ENCODE measurements around the gene OSBPL10. TPM values are rescaled to one million over a fixed set of nuclear protein-coding genes. Genes with fewer than 3 reads are reported as not detected.
"Not testable (repeated sequence)": the region's sequence is repeated elsewhere in the genome, so short reads cannot be mapped to it uniquely, and the experiment has no call there.

OSBPL10 gene
- total RNA-seq, 1 experiment from 2014 or later, result 172 TPM

DNA sequence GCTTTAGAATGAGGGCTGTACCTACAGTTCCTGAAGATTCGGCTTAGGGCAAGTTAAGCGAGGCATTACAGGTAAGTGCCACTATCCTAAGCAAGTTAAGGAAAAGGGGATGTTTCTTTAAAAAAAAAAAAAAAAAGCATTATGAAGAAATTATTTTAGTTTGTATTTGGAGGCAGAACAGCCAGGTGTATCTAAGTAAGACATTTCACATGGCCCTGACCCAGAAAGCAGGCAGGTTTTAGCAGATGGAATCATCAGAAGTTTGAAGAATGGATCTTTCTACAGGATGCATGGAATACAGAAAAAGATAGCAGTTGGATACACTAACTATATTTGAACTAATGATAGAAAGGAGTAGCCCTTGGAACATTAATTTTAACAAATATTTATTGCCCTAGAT, 105.6 kb downstream of the OSBPL10 start:
- Mint-ChIP-seq H3K27me3 (ENCODE audit: insufficient read depth, unreplicated experiment) (no peaks in the 10 kb centered on the region), H3K27ac (ENCODE audit: low read depth, unreplicated experiment) (peak overlapping the region; percentile 92), H3K4me1 (ENCODE audit: insufficient read depth, unreplicated experiment) (peaks cover 54% of the 10 kb centered on the region), H3K9me3 (ENCODE audit: unreplicated experiment) (peaks cover 3% of the 10 kb centered on the region), H3K4me3 (ENCODE audit: unreplicated experiment) (peak overlapping the region; percentile 71), H3K36me3 (ENCODE audit: insufficient read depth, unreplicated experiment) (peaks cover 42% of the 10 kb centered on the region)
- TF ChIP-seq, protein P1, sequence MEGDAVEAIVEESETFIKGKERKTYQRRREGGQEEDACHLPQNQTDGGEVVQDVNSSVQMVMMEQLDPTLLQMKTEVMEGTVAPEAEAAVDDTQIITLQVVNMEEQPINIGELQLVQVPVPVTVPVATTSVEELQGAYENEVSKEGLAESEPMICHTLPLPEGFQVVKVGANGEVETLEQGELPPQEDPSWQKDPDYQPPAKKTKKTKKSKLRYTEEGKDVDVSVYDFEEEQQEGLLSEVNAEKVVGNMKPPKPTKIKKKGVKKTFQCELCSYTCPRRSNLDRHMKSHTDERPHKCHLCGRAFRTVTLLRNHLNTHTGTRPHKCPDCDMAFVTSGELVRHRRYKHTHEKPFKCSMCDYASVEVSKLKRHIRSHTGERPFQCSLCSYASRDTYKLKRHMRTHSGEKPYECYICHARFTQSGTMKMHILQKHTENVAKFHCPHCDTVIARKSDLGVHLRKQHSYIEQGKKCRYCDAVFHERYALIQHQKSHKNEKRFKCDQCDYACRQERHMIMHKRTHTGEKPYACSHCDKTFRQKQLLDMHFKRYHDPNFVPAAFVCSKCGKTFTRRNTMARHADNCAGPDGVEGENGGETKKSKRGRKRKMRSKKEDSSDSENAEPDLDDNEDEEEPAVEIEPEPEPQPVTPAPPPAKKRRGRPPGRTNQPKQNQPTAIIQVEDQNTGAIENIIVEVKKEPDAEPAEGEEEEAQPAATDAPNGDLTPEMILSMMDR (IDR thresholded peaks at IDR 0.05; ENCODE audit: unreplicated experiment), result no peak
- ChIA-PET POLR2A (interaction anchor here (1.1 to 9.5 kb wide), 10 partner anchors 13 to 343 kb away, joined by 3 to 156 read pairs (median 7); partner anchors contain the start of genes OSBPL10, STT3B and ZNF860), CTCF (no interaction called here)
- no TSS peak for BruUV-seq (replicated peaks)
- intact Hi-C loops (cut with micrococcal nuclease), result no loop called here
- DNase-seq (ENCODE audit: unreplicated experiment), result no peak

DNA sequence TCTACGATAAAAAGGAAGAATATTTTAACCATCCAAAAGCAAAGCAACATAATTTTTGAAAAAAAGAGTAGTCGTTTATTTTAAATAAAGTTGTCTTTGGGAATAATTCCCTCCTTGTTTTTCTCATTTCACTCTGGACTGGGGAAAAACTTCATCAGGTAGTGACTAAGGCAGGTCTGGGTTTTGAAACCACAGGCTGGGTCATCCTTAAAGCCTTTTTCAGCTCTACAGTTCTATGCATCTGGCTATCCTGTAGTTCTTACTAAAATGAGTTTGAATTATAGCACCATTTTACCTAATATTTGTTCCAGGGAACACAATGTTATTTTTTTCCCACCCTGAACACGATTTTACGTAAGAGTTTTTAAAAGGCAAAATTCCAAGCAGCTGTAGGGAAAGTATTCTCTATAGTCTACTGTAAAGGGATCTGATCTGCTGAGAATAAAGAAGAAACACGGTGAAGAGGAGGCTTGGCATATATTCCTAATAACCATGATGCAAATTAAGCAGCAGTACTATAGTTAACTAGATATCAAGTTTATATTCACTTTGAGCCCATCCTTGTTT, 107.7 kb downstream of the OSBPL10 start:
- peak; percentile 54 for DNase-seq (ENCODE audit: unreplicated experiment)
- Mint-ChIP-seq H3K27me3 (ENCODE audit: insufficient read depth, unreplicated experiment) (no peaks in the 10 kb centered on the region), H3K4me3 (ENCODE audit: unreplicated experiment) (no peak overlapping the region), H3K27ac (ENCODE audit: low read depth, unreplicated experiment) (peak overlapping the region; percentile 92), H3K4me1 (ENCODE audit: insufficient read depth, unreplicated experiment) (peaks cover 52% of the 10 kb centered on the region), H3K9me3 (ENCODE audit: unreplicated experiment) (no peaks in the 10 kb centered on the region), H3K36me3 (ENCODE audit: insufficient read depth, unreplicated experiment) (peaks cover 47% of the 10 kb centered on the region)
- intact Hi-C loops (cut with micrococcal nuclease), result no loop called here
- ChIA-PET POLR2A (interaction anchor here (0.6 to 2.3 kb wide), 7 partner anchors 8 to 108 kb away, joined by 3 to 11 read pairs (median 6); partner anchors contain the start of genes OSBPL10 and ZNF860), CTCF (interaction anchor here (0.6 to 1.2 kb wide), 2 partner anchors 14 to 26 kb away, joined by 3 read pairs; no protein-coding TSS in a partner anchor)
- BruUV-seq (replicated peaks), result no TSS peak
- TF ChIP-seq, protein P1 (IDR thresholded peaks at IDR 0.05; ENCODE audit: unreplicated experiment), result no peak

DNA sequence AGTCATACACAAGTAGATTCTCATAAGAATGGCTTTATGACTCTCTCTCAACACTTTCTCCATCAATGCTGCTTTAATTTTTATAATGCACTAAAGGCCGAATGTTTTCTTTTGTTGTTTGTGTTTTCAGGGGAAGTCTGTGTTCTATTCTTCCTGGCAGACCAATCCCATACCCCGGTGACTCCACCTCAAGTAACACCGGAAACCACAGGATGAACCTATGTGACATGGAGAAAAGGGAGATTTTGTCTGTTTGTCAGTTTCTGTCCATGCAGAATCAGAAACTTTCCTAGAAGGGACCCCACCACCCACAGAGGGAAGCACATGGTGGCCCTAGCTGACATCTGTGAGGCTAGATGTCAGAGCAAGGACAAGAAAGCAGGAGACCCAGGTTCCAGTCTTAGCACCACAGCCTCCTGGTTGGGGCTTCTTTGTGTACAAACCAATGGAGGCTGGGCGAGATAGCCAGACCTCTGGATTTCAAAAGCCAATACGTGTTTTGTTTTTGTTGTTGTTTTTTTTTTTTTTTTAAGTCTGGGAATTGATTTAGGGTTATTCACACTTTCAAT, 109.0 kb downstream of the OSBPL10 start:
- peaks cover 53% of the 10 kb centered on the region for H3K36me3 Mint-ChIP-seq (ENCODE audit: insufficient read depth, unreplicated experiment)
- H3K9me3 Mint-ChIP-seq (ENCODE audit: unreplicated experiment), result no peaks in the 10 kb centered on the region
- intact Hi-C loops (cut with micrococcal nuclease), result no loop called here
- ChIA-PET CTCF (interaction anchor here (0.6 to 0.8 kb wide), 3 partner anchors 51 to 227 kb away, joined by 3 to 4 read pairs (median 3); no protein-coding TSS in a partner anchor), POLR2A (interaction anchor here (0.7 to 1.2 kb wide), 3 partner anchors 9 to 336 kb away, joined by 3 to 4 read pairs (median 4); no protein-coding TSS in a partner anchor)
- peaks cover 52% of the 10 kb centered on the region for H3K4me1 Mint-ChIP-seq (ENCODE audit: insufficient read depth, unreplicated experiment)
- H3K27me3 Mint-ChIP-seq (ENCODE audit: insufficient read depth, unreplicated experiment), result no peaks in the 10 kb centered on the region
- H3K4me3 Mint-ChIP-seq (ENCODE audit: unreplicated experiment), result no peak overlapping the region
- TF ChIP-seq, protein P1 (IDR thresholded peaks at IDR 0.05; ENCODE audit: unreplicated experiment), result no peak
- peak overlapping the region; percentile 92 for H3K27ac Mint-ChIP-seq (ENCODE audit: low read depth, unreplicated experiment)
- BruUV-seq (replicated peaks), result no TSS peak
- no peak for DNase-seq (ENCODE audit: unreplicated experiment)

DNA sequence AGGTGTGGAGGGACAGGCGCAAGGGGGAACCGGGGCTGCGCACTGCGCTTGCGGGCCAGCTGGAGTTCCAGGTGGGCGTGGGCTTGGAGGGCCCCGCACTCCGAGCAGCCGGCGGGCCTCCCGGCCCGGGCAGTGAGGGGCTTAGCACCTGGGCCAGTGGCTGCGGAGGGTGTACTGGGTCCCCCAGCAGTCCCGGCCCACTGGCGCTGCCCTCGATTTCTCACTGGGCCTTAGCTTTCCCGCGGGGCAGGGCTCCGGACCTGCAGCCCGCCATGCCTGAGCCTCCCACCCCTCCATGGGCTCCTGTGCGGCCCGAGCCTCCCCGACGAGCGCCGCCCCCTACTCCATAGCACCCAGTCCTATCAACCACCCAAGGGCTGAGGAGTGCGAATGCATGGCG, 111.0 kb downstream of the OSBPL10 start:
- Mint-ChIP-seq H3K36me3 (ENCODE audit: insufficient read depth, unreplicated experiment) (peaks cover 55% of the 10 kb centered on the region), H3K4me1 (ENCODE audit: insufficient read depth, unreplicated experiment) (peaks cover 37% of the 10 kb centered on the region)
- CTCF ChIA-PET; BruUV-seq (replicated peaks); DNase-seq (ENCODE audit: unreplicated experiment); intact Hi-C loops (cut with micrococcal nuclease); H3K9me3 Mint-ChIP-seq (ENCODE audit: unreplicated experiment); H3K4me3 Mint-ChIP-seq (ENCODE audit: unreplicated experiment); H3K27ac Mint-ChIP-seq (ENCODE audit: low read depth, unreplicated experiment); H3K27me3 Mint-ChIP-seq (ENCODE audit: insufficient read depth, unreplicated experiment): not testable (repeated sequence)
- POLR2A ChIA-PET, result interaction anchor here (1.9 kb wide), 1 partner anchor 12 kb away, joined by 7 read pairs; no protein-coding TSS in a partner anchor

Measured in MCF 10A (cell line).